Adrenal gland (tissue), 5 donors: Measurements from ENCODE around the gene CDIPT.

Source experiments
- CTCF ChIP-seq, 6 experiments: fragments of 450-650 bp in 4 of 6; fragments of 200-600 bp in 2 of 6; sonication (generic) in 1 of 6; IDR thresholded peaks; 1 replicate in 5 of 6; 2 replicates in 1 of 6; pipeline versions ENCODE4 v1.5.1 to v1.8.0; 2016 to 2021; ENCODE audit warnings: antibody characterized with exemption in 6 of 6, mild to moderate bottlenecking in 2 of 6, moderate library complexity in 1 of 6
- POLR2A ChIP-seq, 2 donors: fragments of 450-650 bp; IDR thresholded peaks; one replicate each; pipeline ENCODE4 v1.6.1; 2017; ENCODE audit warnings: antibody characterized with exemption in 2 of 2, mild to moderate bottlenecking in 2 of 2, moderate library complexity in 1 of 2
- donor health status: DM: no; HTN: no; CAD: no.

- TF ChIP-seq CTCF (IDR thresholded peaks at IDR 0.05) (no peak), POLR2A (IDR thresholded peaks at IDR 0.05) (no peak)
Observed at GRCh38 chr16:29893553-29893952, 30.5 kb upstream of the CDIPT start.
